ENCODE data around the gene TTC21A. TPM values are rescaled to one million over a fixed set of nuclear protein-coding genes. Genes with fewer than 3 reads are reported as not detected.

TTC21A gene
- total and polyA plus RNA-seq, 2 donors (not counting 1 experiment from before 2014, with no cell fraction given): 1.6 to 2.1 TPM

- H3K9me3 ChIP-seq (ENCODE audit: control insufficient read depth, insufficient read depth, low read depth, low read length): no peaks in the 10 kb centered on the region
- H3K4me1 ChIP-seq (ENCODE audit: control insufficient read depth, extremely low read depth, insufficient read depth, low read length): peaks cover 55% of the 10 kb centered on the region
- peak; percentile 97 to 98 for DNase-seq (ENCODE audit: low read depth in 2 of 2)
- H3K36me3 ChIP-seq (ENCODE audit: control insufficient read depth, insufficient read depth, low read length): peaks cover 27% of the 10 kb centered on the region
- no peak for TF ChIP-seq EZH2 (IDR thresholded peaks at IDR 0.05; ENCODE audit: low read length, missing control alignments)
- TF ChIP-seq, protein P1, sequence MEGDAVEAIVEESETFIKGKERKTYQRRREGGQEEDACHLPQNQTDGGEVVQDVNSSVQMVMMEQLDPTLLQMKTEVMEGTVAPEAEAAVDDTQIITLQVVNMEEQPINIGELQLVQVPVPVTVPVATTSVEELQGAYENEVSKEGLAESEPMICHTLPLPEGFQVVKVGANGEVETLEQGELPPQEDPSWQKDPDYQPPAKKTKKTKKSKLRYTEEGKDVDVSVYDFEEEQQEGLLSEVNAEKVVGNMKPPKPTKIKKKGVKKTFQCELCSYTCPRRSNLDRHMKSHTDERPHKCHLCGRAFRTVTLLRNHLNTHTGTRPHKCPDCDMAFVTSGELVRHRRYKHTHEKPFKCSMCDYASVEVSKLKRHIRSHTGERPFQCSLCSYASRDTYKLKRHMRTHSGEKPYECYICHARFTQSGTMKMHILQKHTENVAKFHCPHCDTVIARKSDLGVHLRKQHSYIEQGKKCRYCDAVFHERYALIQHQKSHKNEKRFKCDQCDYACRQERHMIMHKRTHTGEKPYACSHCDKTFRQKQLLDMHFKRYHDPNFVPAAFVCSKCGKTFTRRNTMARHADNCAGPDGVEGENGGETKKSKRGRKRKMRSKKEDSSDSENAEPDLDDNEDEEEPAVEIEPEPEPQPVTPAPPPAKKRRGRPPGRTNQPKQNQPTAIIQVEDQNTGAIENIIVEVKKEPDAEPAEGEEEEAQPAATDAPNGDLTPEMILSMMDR (conservative IDR thresholded peaks at IDR 0.05 in 1 of 2, IDR thresholded peaks at IDR 0.05 in 1 of 2; ENCODE audit: low read depth in 1 of 2, low read length in 2 of 2): no peak
- H3K4me2 ChIP-seq (ENCODE audit: extremely low read depth, insufficient read depth, low read length): peak overlapping the region; percentile 80
- H3K9ac ChIP-seq (ENCODE audit: insufficient read depth, low read length): peak overlapping the region; percentile 58
- peak overlapping the region; percentile 88 for H3K27ac ChIP-seq (ENCODE audit: insufficient read depth, low read length)
- peaks cover 48% of the 10 kb centered on the region for H3K79me2 ChIP-seq (ENCODE audit: control insufficient read depth, insufficient read depth, low read length)
- no peak overlapping the region for H2AFZ ChIP-seq (ENCODE audit: low read length)
- H3K4me3 ChIP-seq (replicated peaks in 1 of 4; ENCODE audit: control extremely low read depth in 1 of 4, insufficient read depth in 1 of 4, low read depth in 3 of 4, low read length in 4 of 4): peak overlapping the region in 2 of 4 experiments; percentile 1 to 34
- H4K20me1 ChIP-seq (ENCODE audit: control insufficient read depth, extremely low read depth, insufficient read depth, low read length): no peaks in the 10 kb centered on the region
- no peaks in the 10 kb centered on the region for H3K27me3 ChIP-seq (ENCODE audit: control insufficient read depth, insufficient read depth, low read length)
These were observed 39.4 kb downstream of the TTC21A start for GRCh38 chr3:39146611-39147591.

GRCh38 chr3:39147711-39148434 is 40.4 kb downstream of the TTC21A start:
- Histone ChIP-seq H2AFZ (ENCODE audit: low read length) (no peak overlapping the region), H3K4me2 (ENCODE audit: extremely low read depth, insufficient read depth, low read length) (peak overlapping the region; percentile 80), H3K4me3 (replicated peaks in 1 of 4; ENCODE audit: control extremely low read depth in 1 of 4, insufficient read depth in 1 of 4, low read depth in 3 of 4, low read length in 4 of 4) (peak overlapping the region in 1 of 4 experiments; percentile 34), H3K79me2 (ENCODE audit: control insufficient read depth, insufficient read depth, low read length) (peaks cover 54% of the 10 kb centered on the region), H3K9ac (ENCODE audit: insufficient read depth, low read length) (peak overlapping the region; percentile 58), H3K4me1 (ENCODE audit: control insufficient read depth, extremely low read depth, insufficient read depth, low read length) (peaks cover 55% of the 10 kb centered on the region), H3K36me3 (ENCODE audit: control insufficient read depth, insufficient read depth, low read length) (peaks cover 23% of the 10 kb centered on the region), H3K27me3 (ENCODE audit: control insufficient read depth, insufficient read depth, low read length) (no peaks in the 10 kb centered on the region), H3K9me3 (ENCODE audit: control insufficient read depth, insufficient read depth, low read depth, low read length) (no peaks in the 10 kb centered on the region), H3K27ac (ENCODE audit: insufficient read depth, low read length) (peak overlapping the region; percentile 88), H4K20me1 (ENCODE audit: control insufficient read depth, extremely low read depth, insufficient read depth, low read length) (no peaks in the 10 kb centered on the region)
- peak; percentile 42 to 58 for DNase-seq (ENCODE audit: low read depth in 2 of 2)
- no peak for TF ChIP-seq EZH2 (IDR thresholded peaks at IDR 0.05; ENCODE audit: low read length, missing control alignments)
- TF ChIP-seq, protein P1 (conservative IDR thresholded peaks at IDR 0.05 in 1 of 2, IDR thresholded peaks at IDR 0.05 in 1 of 2; ENCODE audit: low read depth in 1 of 2, low read length in 2 of 2): no peak

Measured in fibroblast of lung (primary cell).